ENCODE measurements around the gene ROCK1. TPM values are rescaled to one million over a fixed set of nuclear protein-coding genes. Genes with fewer than 3 reads are reported as not detected.
A peak's percentile ranks its signal among the peaks of the same experiment; 100 is the strongest.
"Not testable (repeated sequence)": the region's sequence is repeated elsewhere in the genome, so short reads cannot be mapped to it uniquely, and the experiment has no call there.

ROCK1 gene
- polyA plus RNA-seq, 1 donor = 41.5 TPM

GRCh38 chr18:20997371-20997770 is 114.2 kb downstream of the ROCK1 start:
- no peak for DNase-seq
- Histone ChIP-seq H3K36me3 (ENCODE audit: control insufficient read depth, insufficient read depth, low read length) (peaks cover 17% of the 10 kb centered on the region), H3K4me1 (ENCODE audit: control insufficient read depth, insufficient read depth, low read length) (no peaks in the 10 kb centered on the region)

GRCh38 chr18:20996418-20996817 is 115.2 kb downstream of the ROCK1 start:
- Histone ChIP-seq H3K36me3 (ENCODE audit: control insufficient read depth, insufficient read depth, low read length) (peaks cover 22% of the 10 kb centered on the region), H3K9me3 (ENCODE audit: control insufficient read depth, low read depth, low read length) (no peaks in the 10 kb centered on the region), H3K27ac (ENCODE audit: low read length) (no peak overlapping the region), H3K27me3 (ENCODE audit: control insufficient read depth, insufficient read depth, low read length) (no peaks in the 10 kb centered on the region), H3K4me1 (ENCODE audit: control insufficient read depth, insufficient read depth, low read length) (no peaks in the 10 kb centered on the region), H3K4me3 (ENCODE audit: low read length) (no peak overlapping the region)
- WGBS (ENCODE audit: insufficient coverage, low lambda C conversion rate) = no CpG with 5 or more reads among the region's 1 CpG
- no peak for DNase-seq

More at GRCh38 chr18:20997371-20997770, 114.2 kb downstream of the ROCK1 start:
- no peaks in the 10 kb centered on the region for H3K27me3 ChIP-seq (ENCODE audit: control insufficient read depth, insufficient read depth, low read length)
- H3K4me3 ChIP-seq (ENCODE audit: low read length) = no peak overlapping the region
- no peak overlapping the region for H3K27ac ChIP-seq (ENCODE audit: low read length)
- no peaks in the 10 kb centered on the region for H3K9me3 ChIP-seq (ENCODE audit: control insufficient read depth, low read depth, low read length)

GRCh38 chr18:20988726-20989125 is 122.9 kb downstream of the ROCK1 start:
- H3K4me1 ChIP-seq (ENCODE audit: control insufficient read depth, insufficient read depth, low read length) = no peaks in the 10 kb centered on the region
- H3K36me3 ChIP-seq (ENCODE audit: control insufficient read depth, insufficient read depth, low read length) = peaks cover 35% of the 10 kb centered on the region
- H3K27me3 ChIP-seq (ENCODE audit: control insufficient read depth, insufficient read depth, low read length) = no peaks in the 10 kb centered on the region
- no peak overlapping the region for H3K27ac ChIP-seq (ENCODE audit: low read length)
- H3K9me3 ChIP-seq (ENCODE audit: control insufficient read depth, low read depth, low read length) = no peaks in the 10 kb centered on the region
- 40% methylated on average over 1 of the region's 3 CpGs for WGBS (ENCODE audit: insufficient coverage, low lambda C conversion rate)
- H3K4me3 ChIP-seq (ENCODE audit: low read length) = no peak overlapping the region
- peak in 1 of 2 donors; percentile 37 for DNase-seq

GRCh38 chr18:20975077-20975476 is 136.5 kb downstream of the ROCK1 start:
- no peak overlapping the region for H3K27ac ChIP-seq (ENCODE audit: low read length)
- peaks cover 41% of the 10 kb centered on the region for H3K36me3 ChIP-seq (ENCODE audit: control insufficient read depth, insufficient read depth, low read length)
- H3K4me1 ChIP-seq (ENCODE audit: control insufficient read depth, insufficient read depth, low read length) = no peaks in the 10 kb centered on the region
- H3K27me3 ChIP-seq (ENCODE audit: control insufficient read depth, insufficient read depth, low read length) = no peaks in the 10 kb centered on the region
- H3K4me3 ChIP-seq (ENCODE audit: low read length) = no peak overlapping the region
- WGBS (ENCODE audit: insufficient coverage, low lambda C conversion rate) = 100% methylated on average over 1 of the region's 2 CpGs
- H3K9me3 ChIP-seq (ENCODE audit: control insufficient read depth, low read depth, low read length) = no peaks in the 10 kb centered on the region
- DNase-seq = no peak

GRCh38 chr18:20971886-20972267 is 139.7 kb downstream of the ROCK1 start:
- peak in 1 of 2 donors; percentile 5 for DNase-seq
- Histone ChIP-seq H3K27me3 (ENCODE audit: control insufficient read depth, insufficient read depth, low read length) (no peaks in the 10 kb centered on the region), H3K9me3 (ENCODE audit: control insufficient read depth, low read depth, low read length) (no peaks in the 10 kb centered on the region), H3K36me3 (ENCODE audit: control insufficient read depth, insufficient read depth, low read length) (peaks cover 34% of the 10 kb centered on the region), H3K4me1 (ENCODE audit: control insufficient read depth, insufficient read depth, low read length) (no peaks in the 10 kb centered on the region), H3K4me3 (ENCODE audit: low read length) (no peak overlapping the region), H3K27ac (ENCODE audit: low read length) (no peak overlapping the region)

- Histone ChIP-seq H3K36me3 (ENCODE audit: control insufficient read depth, insufficient read depth, low read length) (peaks cover 17% of the 10 kb centered on the region), H3K27me3 (ENCODE audit: control insufficient read depth, insufficient read depth, low read length) (no peaks in the 10 kb centered on the region), H3K4me1 (ENCODE audit: control insufficient read depth, insufficient read depth, low read length) (no peaks in the 10 kb centered on the region), H3K27ac (ENCODE audit: low read length) (no peak overlapping the region), H3K4me3 (ENCODE audit: low read length) (no peak overlapping the region), H3K9me3 (ENCODE audit: control insufficient read depth, low read depth, low read length) (no peaks in the 10 kb centered on the region)
- WGBS (ENCODE audit: insufficient coverage, low lambda C conversion rate) = no CpG with 5 or more reads among the region's 2 CpGs
- no peak for DNase-seq
Observed at GRCh38 chr18:20966795-20967194, 144.8 kb downstream of the ROCK1 start.

- DNase-seq = no peak
- Histone ChIP-seq H3K4me3 (ENCODE audit: low read length) (no peak overlapping the region), H3K27ac (ENCODE audit: low read length) (no peak overlapping the region), H3K27me3 (ENCODE audit: control insufficient read depth, insufficient read depth, low read length) (no peaks in the 10 kb centered on the region), H3K4me1 (ENCODE audit: control insufficient read depth, insufficient read depth, low read length) (no peaks in the 10 kb centered on the region), H3K9me3 (ENCODE audit: control insufficient read depth, low read depth, low read length) (no peaks in the 10 kb centered on the region), H3K36me3 (ENCODE audit: control insufficient read depth, insufficient read depth, low read length) (peaks cover 11% of the 10 kb centered on the region)
- WGBS (ENCODE audit: insufficient coverage, low lambda C conversion rate) = 100% methylated on average over 1 of the region's 2 CpGs
Observed at GRCh38 chr18:20963027-20963426, 148.6 kb downstream of the ROCK1 start.

- Histone ChIP-seq H3K36me3 (ENCODE audit: control insufficient read depth, insufficient read depth, low read length) (peaks cover 3% of the 10 kb centered on the region), H3K27me3 (ENCODE audit: control insufficient read depth, insufficient read depth, low read length) (no peaks in the 10 kb centered on the region), H3K4me1 (ENCODE audit: control insufficient read depth, insufficient read depth, low read length) (no peaks in the 10 kb centered on the region), H3K9me3 (ENCODE audit: control insufficient read depth, low read depth, low read length) (no peaks in the 10 kb centered on the region), H3K4me3 (ENCODE audit: low read length) (no peak overlapping the region), H3K27ac (ENCODE audit: low read length) (no peak overlapping the region)
- DNase-seq = no peak
- 100% methylated on average over 1 of the region's 1 CpG for WGBS (ENCODE audit: insufficient coverage, low lambda C conversion rate)
Observed at GRCh38 chr18:20960735-20961134, 150.9 kb downstream of the ROCK1 start.

GRCh38 chr18:20950827-20951226 is 160.8 kb downstream of the ROCK1 start:
- not testable (repeated sequence) for DNase-seq; H3K36me3 ChIP-seq (ENCODE audit: control insufficient read depth, insufficient read depth, low read length); H3K4me1 ChIP-seq (ENCODE audit: control insufficient read depth, insufficient read depth, low read length); H3K9me3 ChIP-seq (ENCODE audit: control insufficient read depth, low read depth, low read length); H3K4me3 ChIP-seq (ENCODE audit: low read length); H3K27ac ChIP-seq (ENCODE audit: low read length); H3K27me3 ChIP-seq (ENCODE audit: control insufficient read depth, insufficient read depth, low read length)
- WGBS (ENCODE audit: insufficient coverage, low lambda C conversion rate) = no CpG with 5 or more reads among the region's 2 CpGs

Other genes with a start within 250 kb of the ROCK1 start
- 1.8 TPM for gene GREB1L, start 130.4 kb upstream of the ROCK1 start, polyA plus RNA-seq